ENCODE results near the gene ATP2C1. TPM values are rescaled to one million over a fixed set of nuclear protein-coding genes. Genes with fewer than 3 reads are reported as not detected.
"Not testable (repeated sequence)": the region's sequence is repeated elsewhere in the genome, so short reads cannot be mapped to it uniquely, and the experiment has no call there.

Gene ATP2C1
- polyA plus RNA-seq (ENCODE audit: insufficient read length in 4 of 4) = 100 to 1,000 TPM; 134 to 158 (median 144) TPM

DNA sequence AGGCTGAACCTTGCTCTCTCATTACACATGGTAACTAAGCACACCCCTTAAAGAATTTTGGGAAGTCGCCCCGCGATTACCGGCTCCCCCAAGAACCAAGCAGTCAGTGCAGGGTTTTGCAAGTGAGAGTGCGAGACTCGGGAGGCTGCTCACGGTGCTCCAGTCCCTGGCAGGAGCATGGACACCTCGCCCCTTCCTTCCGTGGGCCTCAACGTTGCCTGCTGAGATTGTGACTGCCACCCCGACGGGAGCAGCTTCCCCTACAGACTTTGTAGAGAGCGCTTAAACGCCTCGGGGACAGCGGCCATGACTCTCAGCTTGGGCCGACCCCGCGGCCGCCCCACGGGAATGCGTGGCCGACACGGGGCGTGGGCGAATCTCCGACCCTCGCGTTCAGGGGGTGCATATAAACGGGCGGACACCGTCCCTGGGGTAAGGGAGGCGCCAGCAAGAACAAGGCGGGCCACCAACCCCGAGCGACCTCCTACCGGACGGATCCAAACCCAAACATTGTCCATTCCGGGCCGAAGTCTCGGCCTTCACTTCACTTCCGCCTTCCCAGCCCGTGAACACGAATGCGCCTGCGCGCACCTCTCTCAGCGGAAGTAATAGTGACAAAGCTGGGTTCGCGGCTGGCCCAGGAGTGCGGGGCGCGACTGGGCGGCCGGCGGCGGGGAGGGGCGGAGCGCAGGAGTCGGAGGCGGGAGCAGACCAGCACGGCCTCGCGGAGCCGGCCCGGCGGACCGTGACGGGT, at the start of gene ATP2C1:
ATP2C1 (plus strand) TSS at position 709 of the 754 bp plus-strand sequence. CDS start 686 bp downstream, outside the sequence.
- peak; percentile 91 to 93 (median 92) for DNase-seq (ENCODE audit: low read depth in 4 of 4, low spot score in 3 of 4)

DNA sequence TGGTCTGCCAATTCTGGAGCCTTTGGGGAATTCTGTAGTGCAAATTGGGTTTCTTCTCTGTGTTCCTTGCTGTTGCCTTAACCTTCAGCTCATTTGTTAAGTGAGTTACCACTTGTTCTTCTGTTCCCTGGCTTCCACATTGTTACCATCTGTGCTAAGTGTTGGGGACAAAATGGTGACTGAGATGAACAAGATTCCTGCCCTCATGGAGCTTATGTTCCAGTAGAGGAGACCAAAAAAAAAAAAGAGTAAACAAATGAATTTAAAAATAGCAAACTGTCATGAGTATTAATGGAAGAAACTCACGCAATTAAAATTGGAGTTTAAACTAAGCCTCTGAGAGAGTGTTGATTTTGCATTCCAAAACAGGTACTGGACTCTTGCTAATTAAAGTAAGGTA, 49.4 kb upstream of the ATP2C1 start:
- no peak for DNase-seq (ENCODE audit: low read depth in 4 of 4, low spot score in 3 of 4)

GRCh38 chr3:130846181-130846580, 47.7 kb upstream of the ATP2C1 start:
- no peak for DNase-seq (ENCODE audit: low read depth in 4 of 4, low spot score in 3 of 4)

- DNase-seq (ENCODE audit: low read depth in 4 of 4, low spot score in 3 of 4) = no peak
Measured at GRCh38 chr3:130849091-130849552, 44.8 kb upstream of the ATP2C1 start.

DNA sequence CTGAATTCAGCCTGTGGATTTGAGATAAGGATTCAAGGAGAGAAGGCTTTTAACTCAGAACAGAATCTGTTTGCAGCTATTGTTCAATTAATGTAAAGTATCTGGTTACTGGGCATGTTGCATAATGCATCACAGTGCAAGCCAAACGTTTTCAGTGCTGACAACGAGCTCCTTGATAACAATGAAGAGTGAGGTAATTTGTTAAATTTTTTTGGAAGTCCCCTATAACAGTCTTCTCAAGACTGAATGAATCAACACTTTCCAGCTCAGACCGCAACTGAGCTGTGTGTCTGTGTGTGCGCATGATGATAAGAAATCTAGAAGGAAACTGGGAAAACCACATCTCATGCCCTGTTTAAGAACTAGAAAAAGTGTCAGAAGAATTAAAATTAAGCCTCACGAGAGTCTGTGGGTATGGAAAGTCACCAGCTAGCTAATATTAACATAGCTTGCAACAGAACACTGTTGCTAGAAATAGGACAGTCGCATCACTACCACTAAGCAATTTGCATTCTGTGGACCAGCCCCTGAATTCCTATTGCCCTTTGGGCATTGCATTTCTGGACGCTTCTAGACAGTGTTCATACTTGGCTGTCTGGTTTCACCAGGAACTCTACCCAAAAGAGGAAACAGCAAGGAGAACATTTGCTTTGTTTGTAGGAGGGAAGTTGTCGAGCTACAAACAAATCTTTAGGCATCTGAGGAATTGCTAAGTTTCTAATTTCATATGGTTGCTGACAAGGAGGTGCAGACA, 43.7 kb upstream of the ATP2C1 start:
- no peak for DNase-seq (ENCODE audit: low read depth in 4 of 4, low spot score in 3 of 4)

DNA sequence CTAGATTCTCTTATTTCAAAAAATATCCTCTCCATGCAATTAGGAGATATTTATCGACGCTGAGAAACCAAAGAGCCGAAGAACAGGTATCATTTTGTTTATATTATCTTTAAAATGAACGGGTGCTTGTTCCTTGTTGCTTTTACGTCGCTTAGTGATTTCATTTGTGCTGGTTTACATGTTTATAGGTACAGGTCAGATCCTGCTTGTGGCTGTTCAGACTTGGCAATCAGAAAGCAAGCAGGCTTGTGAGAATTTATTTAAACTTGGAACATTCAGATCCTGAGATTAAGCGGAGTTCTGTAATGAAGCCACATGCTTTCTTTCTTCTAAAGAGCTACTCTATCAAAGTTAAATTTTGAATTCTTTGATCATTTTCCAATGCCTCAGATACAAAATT, 43.0 kb upstream of the ATP2C1 start:
- no peak for DNase-seq (ENCODE audit: low read depth in 4 of 4, low spot score in 3 of 4)

GRCh38 chr3:130851277-130851676, 42.6 kb upstream of the ATP2C1 start:
- no peak for DNase-seq (ENCODE audit: low read depth in 4 of 4, low spot score in 3 of 4)

- DNase-seq (ENCODE audit: low read depth in 4 of 4, low spot score in 3 of 4) = no peak
Measured at GRCh38 chr3:130853581-130853980, 40.3 kb upstream of the ATP2C1 start.

DNA sequence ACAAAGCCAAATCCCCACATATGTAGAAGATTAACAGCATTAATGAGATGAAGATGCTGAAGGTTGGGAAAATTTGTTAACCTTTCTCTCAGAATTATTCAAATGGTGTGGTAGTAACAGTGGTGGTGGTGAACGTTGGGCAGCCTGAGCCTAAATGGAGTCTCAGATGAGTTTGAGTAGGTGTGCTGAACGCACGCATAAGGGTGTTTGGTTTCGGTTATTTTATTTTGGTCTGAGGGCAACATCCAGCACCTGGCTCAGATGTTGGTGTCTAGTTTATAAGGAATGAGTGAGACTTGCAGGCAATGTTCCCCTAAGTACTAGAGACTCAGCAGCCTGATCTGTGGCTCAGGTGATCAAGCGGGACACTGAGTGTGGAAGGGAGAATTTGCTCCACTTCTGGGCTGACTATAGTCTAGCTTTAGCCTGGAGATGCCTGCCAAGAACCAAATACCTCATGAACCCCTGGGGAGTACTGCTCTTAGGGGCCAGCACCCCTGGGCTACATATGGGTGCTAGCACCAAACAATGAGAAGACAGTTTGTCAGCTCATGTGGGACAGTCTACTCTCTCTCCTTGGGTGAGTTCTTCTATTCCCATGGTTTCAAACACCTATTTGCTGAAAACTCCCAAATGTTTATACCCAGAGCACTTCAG, 39.5 kb upstream of the ATP2C1 start:
- no peak for DNase-seq (ENCODE audit: low read depth in 4 of 4, low spot score in 3 of 4)

GRCh38 chr3:130857336-130858026, 36.4 kb upstream of the ATP2C1 start:
- DNase-seq (ENCODE audit: low read depth in 4 of 4, low spot score in 3 of 4) = no peak

- DNase-seq (ENCODE audit: low read depth in 4 of 4, low spot score in 3 of 4) = not testable (repeated sequence)
Measured at GRCh38 chr3:130862130-130862529, 31.8 kb upstream of the ATP2C1 start.

DNA sequence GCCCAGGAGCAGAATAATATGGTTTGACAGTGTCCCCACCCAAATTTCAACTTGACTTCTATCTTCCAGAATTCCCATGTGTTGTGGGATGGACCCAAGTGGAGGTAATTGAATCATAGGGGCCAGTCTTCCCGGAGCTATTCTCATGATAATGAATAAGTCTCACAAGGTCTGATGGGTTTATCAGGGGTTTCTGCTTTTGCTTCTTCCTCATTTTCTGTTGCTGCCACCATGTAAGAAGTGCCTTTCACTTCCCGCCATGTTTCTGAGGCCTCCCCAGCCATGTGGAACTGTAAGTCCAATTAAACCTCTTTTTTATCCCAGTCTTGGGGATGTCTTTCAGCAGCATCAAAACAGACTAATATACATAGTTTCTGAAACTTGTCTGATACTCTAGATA, 28.4 kb upstream of the ATP2C1 start:
- no peak for DNase-seq (ENCODE audit: low read depth in 4 of 4, low spot score in 3 of 4)

DNA sequence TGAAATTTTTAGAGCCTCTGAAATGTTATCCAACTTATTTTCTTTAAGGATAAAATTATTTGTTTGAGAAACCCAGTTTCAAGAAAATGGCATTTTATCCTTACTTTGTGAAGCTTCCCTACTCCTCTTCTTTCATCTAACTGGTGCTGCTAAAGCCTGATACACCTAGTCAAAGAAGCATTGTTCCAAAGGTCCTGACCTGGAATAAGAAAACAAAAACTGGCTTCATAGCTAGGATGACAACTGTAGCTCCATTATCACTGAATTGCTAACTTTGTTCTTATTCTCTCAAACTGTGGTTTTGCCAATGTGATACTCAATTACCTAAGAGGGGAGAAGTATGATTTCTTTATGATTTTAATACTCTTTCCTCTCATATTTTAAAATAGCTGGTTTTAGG, 27.6 kb upstream of the ATP2C1 start:
- no peak for DNase-seq (ENCODE audit: low read depth in 4 of 4, low spot score in 3 of 4)

DNA sequence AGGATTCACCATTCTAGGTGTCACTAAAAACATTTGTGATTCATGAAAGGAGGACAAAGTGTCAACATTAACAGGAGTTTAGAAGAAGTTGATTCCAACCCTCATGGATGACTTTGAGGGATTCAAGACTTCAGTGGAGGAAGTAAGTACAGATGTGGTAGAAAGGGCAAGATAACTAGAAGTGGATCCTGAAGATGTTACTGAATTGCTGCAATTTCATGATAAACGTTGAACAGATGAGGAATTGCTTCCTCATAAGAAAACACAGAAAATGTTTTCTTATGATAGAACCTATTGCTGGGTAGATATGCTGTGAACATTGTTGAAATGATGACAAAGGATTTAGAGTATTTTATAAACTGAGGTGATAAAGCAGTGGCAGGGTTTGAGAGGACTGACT, 23.5 kb upstream of the ATP2C1 start:
- no peak for DNase-seq (ENCODE audit: low read depth in 4 of 4, low spot score in 3 of 4)

- no peak for DNase-seq (ENCODE audit: low read depth in 4 of 4, low spot score in 3 of 4)
Measured at GRCh38 chr3:130876594-130876993, 17.3 kb upstream of the ATP2C1 start.

DNA sequence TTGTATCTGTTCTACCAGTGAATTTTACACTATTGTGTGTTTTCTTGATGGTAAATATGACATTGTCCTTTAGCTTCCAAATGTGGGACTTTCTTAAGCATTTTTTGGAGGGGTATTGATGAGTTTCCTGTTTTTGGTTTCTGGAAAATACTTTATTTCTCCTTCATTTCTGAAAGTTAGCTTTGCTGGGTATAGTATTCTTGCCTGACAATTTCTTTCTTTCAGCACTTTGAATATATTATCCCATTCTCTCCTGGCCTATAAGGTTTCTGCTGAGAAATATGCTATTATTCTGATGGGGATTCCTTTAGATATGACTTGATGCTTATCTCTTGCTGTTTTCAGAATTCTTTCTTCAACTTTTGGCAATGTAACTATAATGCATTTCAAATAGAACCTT, 15.4 kb upstream of the ATP2C1 start:
- no peak for DNase-seq (ENCODE audit: low read depth in 4 of 4, low spot score in 3 of 4)

DNA sequence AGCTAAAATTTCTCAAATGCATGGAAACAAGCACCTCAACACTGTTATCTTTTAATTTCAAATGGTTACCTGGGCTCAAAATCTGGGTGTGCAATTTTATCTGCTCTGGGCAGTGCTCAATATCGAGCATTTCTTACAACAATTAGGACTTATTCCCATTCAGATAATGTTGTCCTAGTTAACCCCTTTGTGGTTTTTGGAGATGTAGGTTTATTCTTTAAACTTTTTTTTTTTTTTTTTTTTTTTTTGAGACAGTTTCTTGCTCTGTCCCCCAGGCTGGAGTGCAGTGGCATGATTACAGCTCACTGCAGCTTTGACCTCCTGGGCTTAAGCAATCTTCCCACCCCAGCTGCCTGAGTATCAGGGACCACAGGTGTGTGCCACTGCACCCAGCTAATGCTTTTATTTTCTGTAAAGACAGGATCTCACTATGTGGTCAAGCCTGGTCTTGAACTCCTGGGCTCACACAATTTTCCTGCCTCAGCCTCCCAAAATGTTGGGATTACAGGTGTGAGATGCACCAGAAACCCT, 4.4 kb upstream of the ATP2C1 start:
- no peak for DNase-seq (ENCODE audit: low read depth in 4 of 4, low spot score in 3 of 4)

- DNase-seq (ENCODE audit: low read depth in 4 of 4, low spot score in 3 of 4) = peak; percentile 78 to 87 (median 78)
Measured at GRCh38 chr3:130892759-130893375, 1.0 kb upstream of the ATP2C1 start.

- peak in 1 of 4 donors; percentile 24 for DNase-seq (ENCODE audit: low read depth in 4 of 4, low spot score in 3 of 4)
Measured at GRCh38 chr3:130894130-130894985, 474 bp downstream of the ATP2C1 start.

All from right renal pelvis (tissue), 4 donors.